SU-DHL-6 (cell line): ENCODE measurements around the gene RFK.
A peak's percentile ranks its signal among the peaks of the same experiment; 100 is the strongest.

ENCODE experiments used
- H2AFZ ChIP-seq: fragments of 200-600 bp; sonication (generic); 2 replicates; pipeline ENCODE4 v1.6.1; 2014; ENCODE audit warnings: low read depth, mild to moderate bottlenecking, moderate library complexity, mixed read lengths, antibody characterized with exemption, low read length; ENCODE audit not compliant: severe bottlenecking
- H3F3A ChIP-seq: fragments of 200-600 bp; shearing (Covaris generic); 2 replicates; pipeline ENCODE4 v1.6.0; 2016; ENCODE audit warnings: antibody characterized with exemption, mild to moderate bottlenecking; ENCODE audit not compliant: insufficient read depth
- H3K27ac ChIP-seq: fragments of 200-600 bp; sonication (generic); 2 replicates; pipeline ENCODE4 v1.5.1; 2016; ENCODE audit warnings: low read depth, mild to moderate bottlenecking, low read length, moderate library complexity, mixed read lengths
- H3K27me3 ChIP-seq: fragments of 200-600 bp; sonication (generic), shearing (Covaris generic); 2 replicates; pipeline ENCODE4 v1.6.0; 2014; ENCODE audit warnings: mild to moderate bottlenecking, low read length
- H3K36me3 ChIP-seq: fragments of 200-600 bp; sonication (generic); 2 replicates; pipeline ENCODE4 v1.6.1; 2014; ENCODE audit warnings: mild to moderate bottlenecking, low read length, mixed read lengths
- H3K4me2 ChIP-seq: fragments of 300-600, 200-600 bp; shearing (Covaris generic), sonication (generic); 2 replicates; pipeline ENCODE4 v1.6.0; 2014; ENCODE audit warnings: low read length, low read depth, mild to moderate bottlenecking; ENCODE audit not compliant: poor library complexity, severe bottlenecking
- H3K4me3 ChIP-seq: fragments of 200-600 bp; sonication (generic); 2 replicates; pipeline ENCODE4 v1.5.1; 2014; ENCODE audit warnings: antibody characterized with exemption, low read length, mild to moderate bottlenecking, mixed read lengths; ENCODE audit not compliant: insufficient read depth, poor library complexity, severe bottlenecking
- H3K79me2 ChIP-seq: fragments of 200-600 bp; sonication (generic); 2 replicates; pipeline ENCODE4 v1.6.1; 2014; ENCODE audit warnings: mild to moderate bottlenecking, low read length, moderate library complexity; ENCODE audit not compliant: insufficient read depth
- H3K9ac ChIP-seq: fragments of 200-600 bp; sonication (generic); 2 replicates; pipeline ENCODE4 v1.7.0; 2014; ENCODE audit warnings: mild to moderate bottlenecking, low read length
- H3K9me2 ChIP-seq: fragments of 200-600 bp; sonication (generic); replicated peaks from 2 replicates; pipeline ENCODE4 v1.6.1; 2014; ENCODE audit warnings: low read length; ENCODE audit not compliant: insufficient read depth
- H3K9me3 ChIP-seq: fragments of 200-600 bp; sonication (generic); 2 replicates; pipeline ENCODE4 v1.6.1; 2014; ENCODE audit warnings: low read length, mixed read lengths; ENCODE audit not compliant: insufficient read depth
- H4K20me1 ChIP-seq: fragments of 200-600 bp; sonication (generic); 2 replicates; pipeline ENCODE4 v1.6.1; 2014; ENCODE audit warnings: low read depth, mild to moderate bottlenecking, antibody characterized with exemption, low read length, moderate library complexity, mixed read lengths
- EZH2phosphoT487 ChIP-seq: fragments of 200-600 bp; sonication (generic), shearing (Covaris generic); conservative IDR thresholded peaks from 2 replicates; pipeline ENCODE4 v1.6.1; 2018; ENCODE audit warnings: mild to moderate bottlenecking, antibody characterized with exemption, low read length, moderate library complexity, mixed read lengths
- TF ChIP-seq, protein P1 (sequence below): fragments of 200-600 bp; sonication (generic); IDR thresholded peaks from one replicate; pipeline ENCODE4 v1.5.1; 2017; ENCODE audit warnings: antibody characterized with exemption, mild to moderate bottlenecking, low read length, moderate library complexity; ENCODE audit not compliant: insufficient read depth, poor library complexity, severe bottlenecking

The RFK gene

DNA sequence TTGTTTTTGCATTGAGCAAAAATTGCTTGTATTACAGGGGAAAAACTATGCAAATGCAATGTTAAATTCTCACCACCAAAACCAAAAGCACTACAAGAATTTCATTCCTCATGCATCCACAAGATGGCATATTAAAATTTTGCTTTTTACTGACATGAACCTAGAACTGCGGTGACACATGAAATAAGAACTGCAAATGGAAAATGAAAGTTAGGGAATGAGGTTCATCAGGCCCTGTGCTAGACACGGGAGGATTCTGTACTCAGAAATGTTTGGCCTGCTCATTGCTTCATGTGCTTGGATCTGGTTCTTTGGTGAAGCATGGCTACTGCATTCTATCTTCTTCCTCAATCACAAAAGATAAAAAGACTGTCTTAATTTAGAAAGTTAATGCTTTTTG, 9.1 kb upstream of the RFK start:
- peak overlapping the region; percentile 10 for H2AFZ ChIP-seq
- no peaks in the 10 kb centered on the region for H3K27me3 ChIP-seq
- no peaks in the 10 kb centered on the region for H3K9me3 ChIP-seq
- H3K27ac ChIP-seq, result no peak overlapping the region
- H3K36me3 ChIP-seq, result no peaks in the 10 kb centered on the region
- no peak overlapping the region for H3K4me3 ChIP-seq
- H3K4me2 ChIP-seq, result peak overlapping the region; percentile 26
- H4K20me1 ChIP-seq, result no peaks in the 10 kb centered on the region
- H3K9me2 ChIP-seq, result no peaks in the 10 kb centered on the region
- H3K9ac ChIP-seq, result no peak overlapping the region
- no peaks in the 10 kb centered on the region for H3K79me2 ChIP-seq
- TF ChIP-seq, protein P1, sequence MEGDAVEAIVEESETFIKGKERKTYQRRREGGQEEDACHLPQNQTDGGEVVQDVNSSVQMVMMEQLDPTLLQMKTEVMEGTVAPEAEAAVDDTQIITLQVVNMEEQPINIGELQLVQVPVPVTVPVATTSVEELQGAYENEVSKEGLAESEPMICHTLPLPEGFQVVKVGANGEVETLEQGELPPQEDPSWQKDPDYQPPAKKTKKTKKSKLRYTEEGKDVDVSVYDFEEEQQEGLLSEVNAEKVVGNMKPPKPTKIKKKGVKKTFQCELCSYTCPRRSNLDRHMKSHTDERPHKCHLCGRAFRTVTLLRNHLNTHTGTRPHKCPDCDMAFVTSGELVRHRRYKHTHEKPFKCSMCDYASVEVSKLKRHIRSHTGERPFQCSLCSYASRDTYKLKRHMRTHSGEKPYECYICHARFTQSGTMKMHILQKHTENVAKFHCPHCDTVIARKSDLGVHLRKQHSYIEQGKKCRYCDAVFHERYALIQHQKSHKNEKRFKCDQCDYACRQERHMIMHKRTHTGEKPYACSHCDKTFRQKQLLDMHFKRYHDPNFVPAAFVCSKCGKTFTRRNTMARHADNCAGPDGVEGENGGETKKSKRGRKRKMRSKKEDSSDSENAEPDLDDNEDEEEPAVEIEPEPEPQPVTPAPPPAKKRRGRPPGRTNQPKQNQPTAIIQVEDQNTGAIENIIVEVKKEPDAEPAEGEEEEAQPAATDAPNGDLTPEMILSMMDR, result peak; percentile 42
- TF ChIP-seq EZH2phosphoT487, result no peak
- no peaks in the 10 kb centered on the region for H3F3A ChIP-seq

GRCh38 chr9:76401580-76402354, 7.5 kb upstream of the RFK start:
- H3F3A ChIP-seq, result no peaks in the 10 kb centered on the region

DNA sequence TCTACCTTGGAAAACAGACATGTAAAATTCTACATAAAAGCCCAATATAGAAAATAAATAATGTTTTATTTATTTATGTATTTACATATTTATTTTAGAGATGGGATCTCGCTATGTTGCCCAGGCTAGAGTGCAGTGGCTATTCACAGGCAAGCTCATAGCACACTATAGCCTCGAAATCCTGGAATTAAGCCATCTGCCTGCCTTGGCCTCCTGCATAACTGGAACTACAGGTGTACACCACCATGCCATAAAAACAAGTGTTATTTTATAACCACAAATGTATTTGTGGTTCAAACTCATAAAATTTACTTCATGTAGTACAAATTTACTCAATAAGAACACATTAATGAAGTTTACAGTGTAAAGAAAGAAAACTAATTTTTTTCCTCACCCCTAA, 7.0 kb upstream of the RFK start:
- no peak for TF ChIP-seq EZH2phosphoT487
- TF ChIP-seq, protein P1, result no peak

More at GRCh38 chr9:76401580-76402354, 7.5 kb upstream of the RFK start:
- H3K36me3 ChIP-seq, result no peaks in the 10 kb centered on the region
- H3K9ac ChIP-seq, result no peak overlapping the region
- H3K9me3 ChIP-seq, result no peaks in the 10 kb centered on the region
- H2AFZ ChIP-seq, result no peak overlapping the region
- no peaks in the 10 kb centered on the region for H3K9me2 ChIP-seq
- no peak overlapping the region for H3K4me3 ChIP-seq
- H3K79me2 ChIP-seq, result no peaks in the 10 kb centered on the region
- no peak overlapping the region for H3K27ac ChIP-seq
- H3K4me2 ChIP-seq, result no peak overlapping the region
- no peaks in the 10 kb centered on the region for H4K20me1 ChIP-seq
- no peaks in the 10 kb centered on the region for H3K27me3 ChIP-seq
- no peak for TF ChIP-seq EZH2phosphoT487
- TF ChIP-seq, protein P1, result no peak

More for the DNA sequence above, 7.0 kb upstream of the RFK start:
- H3K9ac ChIP-seq, result no peak overlapping the region
- H3F3A ChIP-seq, result no peaks in the 10 kb centered on the region
- no peaks in the 10 kb centered on the region for H3K9me3 ChIP-seq
- no peaks in the 10 kb centered on the region for H3K27me3 ChIP-seq
- H3K4me3 ChIP-seq, result no peak overlapping the region
- H3K9me2 ChIP-seq, result no peaks in the 10 kb centered on the region
- no peaks in the 10 kb centered on the region for H4K20me1 ChIP-seq
- H3K4me2 ChIP-seq, result no peak overlapping the region
- H3K36me3 ChIP-seq, result no peaks in the 10 kb centered on the region
- H3K79me2 ChIP-seq, result no peaks in the 10 kb centered on the region
- H2AFZ ChIP-seq, result no peak overlapping the region
- H3K27ac ChIP-seq, result no peak overlapping the region
